Endothelial cell of umbilical vein (primary cell): ENCODE results near the gene SELENOM. TPM values are rescaled to one million over a fixed set of nuclear protein-coding genes. Genes with fewer than 3 reads are reported as not detected.

Experiments
- BruUV-seq: library from RNA; stranded (reverse); fragments of 400-500 nt; replicated peaks from 2 replicates; lab custom pipeline; 2021; lab: Mats Ljungman, UMichigan
- CTCF ChIA-PET: fragments of 300-600, 350-600 bp; sonication (Branson Sonifier 250); formaldehyde crosslinking; loops from one replicate; lab custom pipeline; 2021; ENCODE audit warnings: antibody characterized with exemption, inconsistent platforms; lab: Charles Lee
- POLR2A ChIA-PET: fragments of 300-600, 350-600 bp; sonication (Branson Sonifier 250); formaldehyde crosslinking; loops from one replicate; lab custom pipeline; 2021; ENCODE audit warnings: antibody characterized with exemption, inconsistent platforms; lab: Charles Lee
- DNase-seq: peaks from one replicate; pipeline ENCODE4 v3.0.0-alpha.2; 2011; ENCODE audit warnings: low read depth, low spot score
- FAIRE-seq: peaks from 2 replicates; lab custom pipeline; 2011; peaks lifted over from hg19 to GRCh38; lab: Jason Lieb, UNC
- H2AFZ ChIP-seq: 2 replicates; pipeline ENCODE4 v1.6.0; 2012; ENCODE audit warnings: low read depth, low read length, control low read depth, inconsistent platforms
- H3K27ac ChIP-seq: 2 replicates; pipeline ENCODE4 v1.5.1; 2011; ENCODE audit warnings: low read depth, mild to moderate bottlenecking, control low read depth, low read length, moderate library complexity; ENCODE audit not compliant: insufficient read depth
- H3K27me3 ChIP-seq, 2 experiments: 2 replicates each; pipeline versions ENCODE4 v1.6.0 to v1.6.1; 2011; ENCODE audit warnings: low read length in 2 of 2, mixed read lengths in 1 of 2; ENCODE audit not compliant: control insufficient read depth in 2 of 2, insufficient read depth in 2 of 2
- H3K36me3 ChIP-seq, 2 experiments: 2 replicates in 1 of 2; 3 replicates in 1 of 2; pipeline ENCODE4 v1.5.1; 2011; ENCODE audit warnings: low read length in 2 of 2, mild to moderate bottlenecking in 1 of 2, moderate library complexity in 1 of 2; ENCODE audit not compliant: control insufficient read depth in 2 of 2, insufficient read depth in 2 of 2; ENCODE audit errors: extremely low read depth in 1 of 2
- H3K4me1 ChIP-seq: 3 replicates; pipeline ENCODE4 v1.5.1; 2011; ENCODE audit warnings: mild to moderate bottlenecking, low read length; ENCODE audit not compliant: control insufficient read depth, insufficient read depth; ENCODE audit errors: extremely low read depth
- H3K4me2 ChIP-seq: 2 replicates; pipeline ENCODE4 v1.6.1; 2011; ENCODE audit warnings: low read length, control low read depth, mixed read lengths; ENCODE audit not compliant: insufficient read depth
- H3K4me3 ChIP-seq, 3 experiments: fragments of 200-600 bp in 1 of 3; sonication (generic), shearing (Covaris generic) in 1 of 3; replicated peaks in 1 of 3; 2 replicates each; pipeline ENCODE4 v1.5.1; 2011 to 2016; ENCODE audit warnings: control low read depth in 3 of 3, low read length in 3 of 3, mild to moderate bottlenecking in 2 of 3, inconsistent platforms in 1 of 3, low read depth in 1 of 3, moderate library complexity in 1 of 3; ENCODE audit not compliant: insufficient read depth in 1 of 3
- H3K79me2 ChIP-seq: 2 replicates; pipeline ENCODE4 v1.6.0; 2012; ENCODE audit warnings: low read length, inconsistent platforms; ENCODE audit not compliant: control insufficient read depth, insufficient read depth
- H3K9ac ChIP-seq: replicated peaks from 2 replicates; pipeline ENCODE3; 2011; ENCODE audit warnings: low read length, control low read depth; ENCODE audit not compliant: insufficient read depth; ENCODE audit errors: extremely low read depth
- H3K9me1 ChIP-seq: replicated peaks from 3 replicates; pipeline ENCODE4 v1.6.0; 2011; ENCODE audit warnings: mild to moderate bottlenecking, low read length; ENCODE audit not compliant: control insufficient read depth, insufficient read depth; ENCODE audit errors: extremely low read depth
- H3K9me3 ChIP-seq: replicated peaks from 2 replicates; pipeline ENCODE4 v1.5.1; 2012; ENCODE audit warnings: low read length, inconsistent platforms; ENCODE audit not compliant: control insufficient read depth, insufficient read depth
- H4K20me1 ChIP-seq: replicated peaks from 2 replicates; pipeline ENCODE3; 2011; ENCODE audit warnings: mild to moderate bottlenecking, low read length; ENCODE audit not compliant: control insufficient read depth, insufficient read depth; ENCODE audit errors: extremely low read depth
- FOS ChIP-seq: IDR thresholded peaks from 2 replicates; pipeline ENCODE4 v1.6.1; 2011; ENCODE audit warnings: mild to moderate bottlenecking, low read length, moderate library complexity, borderline replicate concordance; ENCODE audit not compliant: insufficient read depth
- GATA2 ChIP-seq: IDR thresholded peaks from 2 replicates; pipeline ENCODE4 v1.7.0; 2011; ENCODE audit warnings: low read depth, mild to moderate bottlenecking, moderate library complexity, mixed read lengths, low read length; ENCODE audit not compliant: insufficient read length, insufficient read depth
- JUN ChIP-seq: IDR thresholded peaks from 2 replicates; pipeline ENCODE4 v1.6.1; 2011; ENCODE audit warnings: borderline replicate concordance, low read depth; ENCODE audit not compliant: insufficient read length, insufficient read depth
- MAX ChIP-seq: IDR thresholded peaks from 2 replicates; pipeline ENCODE4 v1.6.1; 2011; ENCODE audit not compliant: insufficient read depth, insufficient read length
- MYC ChIP-seq: IDR thresholded peaks from one replicate; pipeline ENCODE4 v1.6.1; 2011; ENCODE audit warnings: mild to moderate bottlenecking, low read depth, low read length
- POLR2A ChIP-seq: IDR thresholded peaks from 2 replicates; pipeline ENCODE4 v1.6.1; 2012; ENCODE audit warnings: low read depth, mild to moderate bottlenecking, control low read depth, low read length
- POLR2AphosphoS5 ChIP-seq: IDR thresholded peaks from 2 replicates; pipeline ENCODE4 v1.6.1; 2012; ENCODE audit warnings: low read depth, mild to moderate bottlenecking, control low read depth, low read length, moderate library complexity; ENCODE audit not compliant: insufficient read depth
- dilution Hi-C: fragments of 300-500 bp; cut with MboI; formaldehyde crosslinking; loops from one replicate; pipeline ENCODE4 v1.15.0; 2019; ENCODE audit warnings: low sequenced_read_pairs; ENCODE audit not compliant: extremely low pct_ligation_motif_present
- intact Hi-C: fragments of 100-400 bp; cut with micrococcal nuclease; formaldehyde crosslinking; loops from one replicate; pipeline ENCODE4 v1.10.0; 2022
- polyA plus RNA-seq, 4 experiments: library from polyadenylated mRNA; depleted of rRNA in 3 of 4; stranded (reverse) in 3 of 4; unstranded in 1 of 4; fragments of >200 nt; gene quantifications; 2 replicates each; pipeline versions ENCODE4 v1.2.1 to v1.2.3, GENCODE V29; 2011 to 2012; ENCODE audit warnings: missing spikeins in 1 of 4
- total RNA-seq: library from RNA; stranded (reverse); gene quantifications from 2 replicates; pipeline ENCODE4 v1.2.3, GENCODE V29; 2021

SELENOM gene
- total and polyA plus RNA-seq, 2 donors (not counting 3 experiments of a cell fraction or from before 2014, with no cell fraction given): 29.6 to 87.1 TPM

GRCh38 chr22:31081963-31082605 lies 25.3 kb downstream of the SELENOM start:
- Histone ChIP-seq H3K79me2 (peaks cover 58% of the 10 kb centered on the region), H3K27ac (peak overlapping the region; percentile 96), H3K27me3 (no peaks in the 10 kb centered on the region), H3K4me3 (peak overlapping the region; percentile 47 to 85 (median 65)), H3K9me1 (no peaks in the 10 kb centered on the region), H4K20me1 (no peaks in the 10 kb centered on the region), H3K9me3 (no peaks in the 10 kb centered on the region), H3K4me2 (peak overlapping the region; percentile 74), H3K36me3 (peaks cover 2 to 8% of the 10 kb centered on the region in 2 experiments), H2AFZ (no peak overlapping the region), H3K4me1 (peaks cover 33% of the 10 kb centered on the region), H3K9ac (peak overlapping the region; percentile 93)
- intact Hi-C loops: loop anchor here (1.0 kb wide), 3 partner anchors 36 to 447 kb away; partner anchors contain the start of genes SLC35E4 and TUG1
- FAIRE-seq (peak; percentile 96), DNase-seq (peak; percentile 69)
- ChIA-PET CTCF (interaction anchor here (0.6 to 5.9 kb wide), 24 partner anchors 11 to 415 kb away, joined by 3 to 150 read pairs (median 5); partner anchors contain the start of genes MORC2, SELENOM and TUG1), POLR2A (interaction anchor here (1.3 to 3.1 kb wide), 3 partner anchors 35 to 136 kb away, joined by 5 to 44 read pairs (median 9); partner anchors contain the start of genes MORC2 and TUG1)
- dilution Hi-C loops: no loop called here
- no TSS peak for BruUV-seq
- TF ChIP-seq MAX (no peak), FOS (peak; percentile 73), POLR2AphosphoS5 (peak; percentile 76)

- Histone ChIP-seq H2AFZ (peak within 1 kb of the TSS; percentile 69), H3K4me3 (peak within 1 kb of the TSS; percentile 47 to 85 (median 65)), H3K9me1 (no peaks in the 10 kb centered on the region), H3K4me1 (peaks cover 33% of the 10 kb centered on the region), H3K9me3 (no peaks in the 10 kb centered on the region), H3K4me2 (peak within 1 kb of the TSS; percentile 74), H3K27ac (peak within 1 kb of the TSS; percentile 96), H3K36me3 (peaks cover 0 to 4% of the 10 kb centered on the region in 2 experiments), H3K27me3 (no peaks in the 10 kb centered on the region), H3K9ac (peak within 1 kb of the TSS; percentile 93), H4K20me1 (no peaks in the 10 kb centered on the region), H3K79me2 (peaks cover 47% of the 10 kb centered on the region)
- TSS peak; percentile 73 for BruUV-seq
- dilution Hi-C loops (no loop called here), intact Hi-C loops (loop anchor here (1.0 kb wide), 1 partner anchor 35 kb away; no protein-coding TSS in a partner anchor)
- ChIA-PET POLR2A (interaction anchor here (0.6 to 3.1 kb wide), 13 partner anchors 8 to 436 kb away, joined by 3 to 44 read pairs (median 5); partner anchors contain the start of genes MORC2 and TUG1), CTCF (interaction anchor here (1.0 to 5.9 kb wide), 9 partner anchors 15 to 192 kb away, joined by 3 to 130 read pairs (median 4); partner anchors contain the start of genes MORC2, SELENOM and TUG1)
- no peak for TF ChIP-seq MYC
- TF ChIP-seq POLR2A: peak; percentile 97
- TF ChIP-seq GATA2: no peak
- no peak for TF ChIP-seq FOS
- no peak for TF ChIP-seq JUN
- no peak for TF ChIP-seq MAX
- peak; percentile 96 for TF ChIP-seq POLR2AphosphoS5
- DNase-seq (peak; percentile 96), FAIRE-seq (peak; percentile 93)
These were observed 26.3 kb downstream of the SELENOM start, which contains the start of gene SMTN for GRCh38 chr22:31080848-31081649. SMTN (plus strand) TSS chr22:31081318; CDS start chr22:31083259, 1,941 bp downstream.
